Measurements from ENCODE around the gene CPLANE1.
A peak's percentile ranks its signal among the peaks of the same experiment; 100 is the strongest.
"Not testable (repeated sequence)": the region's sequence is repeated elsewhere in the genome, so short reads cannot be mapped to it uniquely, and the experiment has no call there.

CPLANE1 gene

DNA sequence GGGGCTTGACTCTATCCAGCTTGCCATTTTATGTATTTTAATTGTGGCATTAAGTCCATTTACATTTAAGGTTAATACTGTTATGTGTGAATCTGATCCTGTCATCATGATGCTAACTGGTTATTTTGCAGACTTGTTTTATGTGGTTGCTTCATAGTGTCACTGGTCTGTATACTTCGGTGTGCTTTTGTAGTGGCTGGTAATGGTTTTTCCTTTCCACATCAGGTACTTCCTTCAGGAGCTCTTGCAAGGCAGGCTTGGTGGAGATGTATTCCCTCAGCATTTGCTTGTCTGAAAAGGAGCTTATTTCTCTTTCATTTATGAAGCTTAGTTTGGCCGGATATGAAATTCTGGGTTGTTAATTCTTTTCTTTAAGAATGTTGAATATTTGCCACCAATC, 145.9 kb downstream of the CPLANE1 start:
- no peak for DNase-seq (ENCODE audit: low read depth)
- TF ChIP-seq, protein P1, sequence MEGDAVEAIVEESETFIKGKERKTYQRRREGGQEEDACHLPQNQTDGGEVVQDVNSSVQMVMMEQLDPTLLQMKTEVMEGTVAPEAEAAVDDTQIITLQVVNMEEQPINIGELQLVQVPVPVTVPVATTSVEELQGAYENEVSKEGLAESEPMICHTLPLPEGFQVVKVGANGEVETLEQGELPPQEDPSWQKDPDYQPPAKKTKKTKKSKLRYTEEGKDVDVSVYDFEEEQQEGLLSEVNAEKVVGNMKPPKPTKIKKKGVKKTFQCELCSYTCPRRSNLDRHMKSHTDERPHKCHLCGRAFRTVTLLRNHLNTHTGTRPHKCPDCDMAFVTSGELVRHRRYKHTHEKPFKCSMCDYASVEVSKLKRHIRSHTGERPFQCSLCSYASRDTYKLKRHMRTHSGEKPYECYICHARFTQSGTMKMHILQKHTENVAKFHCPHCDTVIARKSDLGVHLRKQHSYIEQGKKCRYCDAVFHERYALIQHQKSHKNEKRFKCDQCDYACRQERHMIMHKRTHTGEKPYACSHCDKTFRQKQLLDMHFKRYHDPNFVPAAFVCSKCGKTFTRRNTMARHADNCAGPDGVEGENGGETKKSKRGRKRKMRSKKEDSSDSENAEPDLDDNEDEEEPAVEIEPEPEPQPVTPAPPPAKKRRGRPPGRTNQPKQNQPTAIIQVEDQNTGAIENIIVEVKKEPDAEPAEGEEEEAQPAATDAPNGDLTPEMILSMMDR (IDR thresholded peaks at IDR 0.05; ENCODE audit: low read depth, low read length, missing control alignments): no peak
- in situ Hi-C loops (cut with HindIII; ENCODE audit: low sequenced_read_pairs): no loop called here
- no peak overlapping the region for H3K4me3 ChIP-seq (ENCODE audit: low read depth, low read length)

DNA sequence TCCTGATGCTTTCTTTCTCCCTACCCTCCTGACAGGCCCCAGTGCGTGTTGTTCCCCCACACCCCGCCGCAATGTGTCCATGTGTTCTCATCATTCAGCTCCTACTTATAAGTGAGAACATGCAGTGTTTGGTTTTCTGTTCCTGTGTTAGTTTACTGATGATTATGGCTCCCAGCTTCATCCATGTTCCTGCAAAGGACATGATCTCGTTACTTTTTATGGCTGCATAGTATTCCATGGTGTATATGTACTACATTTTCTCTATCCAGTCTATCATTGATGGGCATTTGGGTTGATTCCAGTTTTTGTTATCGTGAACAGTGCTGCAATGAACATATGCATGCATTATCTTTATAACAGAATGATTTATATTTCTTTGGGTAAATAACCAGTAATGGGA, 149.9 kb downstream of the CPLANE1 start:
- DNase-seq (ENCODE audit: low read depth); H3K4me3 ChIP-seq (ENCODE audit: low read depth, low read length); in situ Hi-C loops (cut with HindIII; ENCODE audit: low sequenced_read_pairs): not testable (repeated sequence)

DNA sequence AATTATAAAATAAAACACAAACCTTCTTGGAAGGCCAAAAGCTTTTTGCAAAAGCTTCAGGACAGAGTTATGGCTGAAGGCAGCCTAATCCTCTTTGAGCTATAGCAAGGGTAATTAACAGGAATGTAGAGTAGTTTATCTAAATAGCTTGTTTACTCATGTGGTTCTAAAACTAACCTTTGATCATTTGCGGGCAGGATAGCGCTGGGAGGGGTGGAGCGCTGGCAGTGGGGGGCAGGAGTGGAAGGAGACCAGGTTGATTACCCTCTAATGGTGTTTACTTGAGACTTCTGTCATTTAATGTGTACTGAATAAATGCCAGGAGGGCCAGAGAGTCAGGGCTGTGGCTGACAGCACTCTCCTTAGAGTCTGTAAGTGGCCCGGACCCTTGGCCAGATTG, 155.4 kb downstream of the CPLANE1 start:
- DNase-seq (ENCODE audit: low read depth); in situ Hi-C loops (cut with HindIII; ENCODE audit: low sequenced_read_pairs); H3K4me3 ChIP-seq (ENCODE audit: low read depth, low read length): not testable (repeated sequence)

DNA sequence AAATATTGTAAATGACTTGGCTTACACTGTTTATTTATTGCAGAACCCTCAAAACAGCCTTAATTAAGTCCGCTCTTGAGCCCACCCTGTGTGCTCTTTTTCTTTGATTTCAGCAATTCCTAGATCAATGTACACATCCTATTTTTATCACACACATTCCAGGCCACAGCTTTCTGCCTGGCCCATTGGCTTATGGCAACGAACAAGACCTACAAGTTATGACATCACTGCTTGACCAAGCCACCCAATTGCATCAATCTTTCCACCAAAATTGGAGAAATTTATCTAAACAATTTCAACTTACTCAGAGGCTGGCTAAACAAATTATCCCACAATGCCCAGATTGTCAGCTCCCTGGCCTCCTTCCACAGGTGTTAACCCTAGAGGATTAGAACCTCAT, 158.4 kb downstream of the CPLANE1 start:
- H3K4me3 ChIP-seq (ENCODE audit: low read depth, low read length): no peak overlapping the region
- TF ChIP-seq, protein P1 (IDR thresholded peaks at IDR 0.05; ENCODE audit: low read depth, low read length, missing control alignments): no peak
- DNase-seq (ENCODE audit: low read depth): no peak
- in situ Hi-C loops (cut with HindIII; ENCODE audit: low sequenced_read_pairs): no loop called here

DNA sequence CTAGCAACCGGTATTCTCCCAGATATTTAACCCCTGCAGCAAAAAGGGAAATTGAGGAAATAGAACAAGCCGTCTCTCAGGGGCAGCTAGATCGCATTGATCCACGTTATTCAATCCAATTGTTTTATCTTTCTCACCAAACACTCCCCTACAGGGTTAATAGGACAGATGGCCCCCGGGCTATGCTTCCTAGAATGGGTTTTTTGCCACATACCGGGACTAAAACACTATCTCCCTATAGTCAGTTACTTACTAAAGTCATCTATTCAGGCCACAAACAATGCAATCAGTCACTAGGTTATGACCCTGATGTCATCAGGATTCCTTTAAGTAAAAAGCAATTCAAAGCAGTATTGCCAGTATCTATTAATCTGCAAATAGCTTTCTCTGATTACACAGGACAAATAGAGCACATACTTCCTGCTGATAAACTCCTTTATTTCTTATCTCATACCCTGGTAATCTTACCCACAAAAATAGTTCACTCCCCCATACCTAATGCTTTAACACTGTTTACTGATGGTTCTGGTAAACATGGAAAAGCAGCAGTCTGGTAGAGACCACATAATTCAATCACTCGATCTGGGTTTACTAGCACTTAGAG, 159.0 kb downstream of the CPLANE1 start:
- TF ChIP-seq, protein P1 (IDR thresholded peaks at IDR 0.05; ENCODE audit: low read depth, low read length, missing control alignments): no peak
- H3K4me3 ChIP-seq (ENCODE audit: low read depth, low read length): no peak overlapping the region
- in situ Hi-C loops (cut with HindIII; ENCODE audit: low sequenced_read_pairs): no loop called here
- no peak for DNase-seq (ENCODE audit: low read depth)

DNA sequence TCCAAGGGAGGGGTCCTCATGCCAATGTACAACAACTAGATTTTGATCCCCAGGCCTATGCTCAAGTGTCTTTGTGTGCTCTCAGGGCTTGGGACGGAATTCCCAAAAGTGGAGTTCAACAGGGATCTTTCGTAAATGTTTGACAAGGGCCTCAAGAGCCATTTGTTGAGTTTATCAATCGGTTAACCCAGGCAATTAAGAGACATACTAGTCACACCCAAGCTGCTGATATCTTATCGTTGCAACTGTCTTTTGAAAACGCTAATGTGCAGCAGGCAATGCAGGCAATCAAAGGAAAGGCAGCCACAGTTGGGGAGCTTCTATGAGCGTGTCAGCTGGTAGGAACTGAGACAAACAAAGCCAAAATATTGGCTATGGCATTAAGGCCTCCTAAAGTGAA, 161.2 kb downstream of the CPLANE1 start:
- in situ Hi-C loops (cut with HindIII; ENCODE audit: low sequenced_read_pairs): no loop called here
- no peak overlapping the region for H3K4me3 ChIP-seq (ENCODE audit: low read depth, low read length)
- DNase-seq (ENCODE audit: low read depth): no peak
- TF ChIP-seq, protein P1 (IDR thresholded peaks at IDR 0.05; ENCODE audit: low read depth, low read length, missing control alignments): no peak

DNA sequence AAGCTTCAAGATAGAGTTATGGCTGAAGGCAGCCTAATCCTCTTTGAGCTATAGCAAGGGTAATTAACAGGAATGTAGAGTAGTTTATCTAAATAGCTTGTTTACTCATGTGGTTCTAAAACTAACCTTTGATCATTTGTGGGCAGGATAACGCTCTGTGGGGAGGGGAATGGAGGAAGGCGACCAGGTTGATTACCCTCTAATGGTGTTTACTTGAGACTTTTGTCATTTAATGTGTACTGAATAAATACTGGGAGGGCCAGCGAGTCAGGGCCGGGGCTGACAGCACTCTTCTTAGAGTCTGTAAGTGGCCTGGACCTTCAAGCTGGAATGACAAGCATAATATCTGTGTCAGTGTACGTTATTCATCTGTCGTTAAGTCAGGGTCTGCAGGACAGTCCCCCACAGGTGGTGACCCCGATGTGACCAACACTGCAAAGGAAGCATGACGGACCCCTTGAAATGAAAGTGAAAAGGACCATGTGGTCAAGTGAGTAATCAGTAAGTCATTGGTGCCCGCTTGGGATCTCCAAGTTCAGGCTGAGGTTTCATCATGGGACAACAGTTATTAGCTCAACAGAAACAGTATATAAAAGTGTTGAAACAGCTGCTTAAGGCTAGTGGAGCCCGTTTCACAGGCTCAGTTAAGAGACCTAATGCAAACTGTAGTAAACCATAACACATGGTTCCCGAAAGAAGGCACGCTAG, 162.6 kb downstream of the CPLANE1 start:
- DNase-seq (ENCODE audit: low read depth): peak; percentile 15
- TF ChIP-seq, protein P1 (IDR thresholded peaks at IDR 0.05; ENCODE audit: low read depth, low read length, missing control alignments): no peak
- in situ Hi-C loops (cut with HindIII; ENCODE audit: low sequenced_read_pairs): no loop called here
- no peak overlapping the region for H3K4me3 ChIP-seq (ENCODE audit: low read depth, low read length)

DNA sequence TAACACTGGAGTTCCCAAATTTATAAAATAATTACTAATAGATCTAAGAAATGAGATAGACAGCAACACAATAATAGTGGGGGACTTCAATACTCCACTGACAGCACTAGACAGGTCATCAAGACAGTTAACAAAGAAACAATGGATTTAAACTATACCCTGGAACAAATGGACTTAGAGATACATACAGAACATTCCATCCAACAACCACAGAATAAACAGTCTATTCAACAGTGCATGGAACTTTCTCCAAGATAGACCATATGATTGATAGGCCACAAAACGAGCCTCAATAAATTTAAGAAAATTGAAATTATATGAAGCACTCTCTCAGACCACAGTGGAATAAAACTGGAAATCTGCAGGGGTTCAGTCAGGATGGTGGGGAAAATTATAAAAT, 163.2 kb downstream of the CPLANE1 start:
- H3K4me3 ChIP-seq (ENCODE audit: low read depth, low read length); DNase-seq (ENCODE audit: low read depth); in situ Hi-C loops (cut with HindIII; ENCODE audit: low sequenced_read_pairs): not testable (repeated sequence)

DNA sequence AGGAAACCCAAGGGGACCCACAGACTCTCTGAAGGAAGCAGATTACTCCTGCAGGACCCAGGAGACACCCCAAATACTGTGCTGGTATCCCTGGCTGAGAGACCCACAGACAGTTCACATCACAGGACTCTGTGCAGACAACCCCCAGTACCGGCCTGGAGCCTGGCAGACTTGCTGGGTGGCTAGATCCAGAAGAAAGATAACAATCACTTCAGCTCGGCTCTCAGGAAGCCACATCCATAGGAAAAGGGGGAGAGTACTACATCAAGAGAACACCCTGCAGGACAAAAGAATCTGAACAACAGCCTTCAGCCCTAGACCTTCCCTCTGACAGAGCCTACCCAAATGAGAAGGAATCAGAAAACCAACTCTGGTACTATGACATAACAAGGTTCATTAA, 166.2 kb downstream of the CPLANE1 start:
- in situ Hi-C loops (cut with HindIII; ENCODE audit: low sequenced_read_pairs); H3K4me3 ChIP-seq (ENCODE audit: low read depth, low read length); DNase-seq (ENCODE audit: low read depth): not testable (repeated sequence)
